ENCODE results near the gene HK2.

The HK2 gene

DNA sequence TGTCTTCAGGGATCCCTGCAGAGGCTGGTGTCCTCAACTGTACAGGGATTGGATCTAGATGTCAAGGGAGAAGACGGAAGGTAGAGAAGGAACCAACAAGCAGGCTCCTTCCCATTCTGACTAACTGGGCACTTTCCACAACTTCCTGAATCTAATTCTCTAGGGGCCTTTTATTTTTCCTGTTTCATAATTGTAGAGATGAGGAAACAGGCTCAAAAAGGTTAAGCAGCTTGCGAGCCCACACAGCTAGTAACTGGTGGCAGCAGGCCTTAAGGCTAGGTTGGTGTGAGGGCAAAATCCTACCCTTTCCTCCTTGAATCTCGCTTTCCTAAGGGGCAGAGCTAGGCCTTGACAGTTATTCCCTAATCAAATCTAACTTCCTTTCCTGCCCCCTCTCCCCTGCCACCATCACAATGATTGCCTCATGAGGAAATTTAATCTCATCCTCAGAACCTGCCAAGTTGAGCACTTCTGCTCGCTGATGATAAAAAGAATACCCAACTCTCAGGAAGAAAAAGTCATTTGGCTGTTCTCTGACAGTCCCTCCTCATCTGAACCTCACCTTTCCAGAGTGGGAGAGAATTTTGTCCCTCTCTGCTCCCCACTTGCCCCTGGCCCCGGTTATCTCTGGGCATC is 88.8 kb downstream of the HK2 start:
- Histone ChIP-seq H2BK12ac (ENCODE audit: low read length) (no peak overlapping the region), H3K9me3 (replicated peaks in 1 of 2; ENCODE audit: control insufficient read depth in 2 of 2, insufficient read depth in 1 of 2, low read depth in 1 of 2, low read length in 2 of 2) (no peaks in the 10 kb centered on the region), H2AK5ac (ENCODE audit: low read depth, low read length) (no peak overlapping the region), H3K27me3 (ENCODE audit: control insufficient read depth in 3 of 3, insufficient read depth in 3 of 3, low read depth in 1 of 3, low read length in 3 of 3) (peaks cover 0 to 20% (median 0%) of the 10 kb centered on the region in 3 experiments), H3K27ac (replicated peaks; ENCODE audit: low read length) (no peak overlapping the region), H3K36me3 (replicated peaks in 1 of 2; ENCODE audit: control insufficient read depth in 2 of 2, insufficient read depth in 2 of 2, low read length in 2 of 2) (no peaks in the 10 kb centered on the region), H4K91ac (ENCODE audit: low read depth, low read length, poor library complexity) (no peak overlapping the region), H2AFZ (ENCODE audit: low read length) (no peak overlapping the region), H3K14ac (ENCODE audit: low read length) (no peak overlapping the region), H3K79me1 (ENCODE audit: low read depth, low read length) (no peaks in the 10 kb centered on the region), H3K4ac (ENCODE audit: low read length) (no peak overlapping the region), H3K18ac (ENCODE audit: low read length) (no peak overlapping the region), H3K4me1 (ENCODE audit: control insufficient read depth in 2 of 2, insufficient read depth in 1 of 2, low read depth in 1 of 2, low read length in 2 of 2) (peaks cover 0 to 8% of the 10 kb centered on the region in 2 donors), H3K4me3 (ENCODE audit: low read length in 2 of 2) (no peak overlapping the region), H3K9ac (ENCODE audit: low read depth, low read length, poor library complexity) (no peak overlapping the region), H3K4me2 (ENCODE audit: insufficient read depth, low read length, poor library complexity, severe bottlenecking) (no peak overlapping the region), H2BK15ac (ENCODE audit: low read length) (no peak overlapping the region), H4K8ac (ENCODE audit: low read depth, low read length) (no peak overlapping the region), H2BK5ac (ENCODE audit: low read length) (no peak overlapping the region), H2BK120ac (ENCODE audit: low read depth, low read length) (no peak overlapping the region), H3K23ac (ENCODE audit: low read depth, low read length, poor library complexity) (no peak overlapping the region)
- WGBS, 2 donors (ENCODE audit: extremely low coverage in 2 of 2, insufficient read length in 2 of 2, insufficient replicate concordance in 1 of 2), result no CpG with 5 or more reads among the region's 5 CpGs
- no peak for DNase-seq (ENCODE audit: low spot score)

DNA sequence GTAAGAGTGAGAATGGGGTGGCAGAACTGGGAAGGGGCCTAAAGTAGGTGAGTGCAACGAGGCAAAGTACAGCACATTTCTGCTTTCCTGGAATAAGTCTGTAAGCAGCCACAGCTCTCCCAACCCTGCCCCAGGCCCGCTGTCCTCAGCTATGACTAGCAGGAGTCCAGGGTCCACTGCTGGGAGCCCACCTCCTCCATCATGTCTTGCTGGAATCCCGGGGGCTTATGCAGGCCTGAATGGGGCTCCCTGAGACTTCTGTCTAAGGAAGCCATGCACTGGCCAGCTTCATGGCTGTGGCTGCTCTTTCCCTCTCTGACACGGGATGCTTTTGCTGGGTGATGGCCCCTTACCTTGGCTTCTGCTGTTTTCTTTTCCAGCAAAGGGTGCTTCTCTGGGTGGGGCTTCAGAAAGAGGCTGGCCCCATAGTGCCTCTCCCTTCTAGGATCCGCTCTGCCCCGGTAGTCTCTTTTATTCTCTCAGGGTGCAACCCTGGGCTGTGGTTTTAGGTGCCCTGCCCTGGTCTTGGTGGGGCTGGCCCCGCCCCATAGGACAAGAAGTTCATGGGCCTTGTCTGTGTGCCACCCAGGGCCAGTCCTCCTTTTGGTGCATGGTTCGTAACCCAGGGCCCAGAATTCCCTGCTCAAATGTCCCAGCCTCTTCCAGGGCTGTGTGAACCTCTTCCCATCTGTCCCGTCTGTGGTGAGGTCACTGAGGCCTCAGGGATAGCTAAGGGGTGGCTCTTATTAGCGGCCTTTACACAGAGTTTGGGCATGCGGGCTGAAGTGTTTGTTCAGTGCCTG is 90.7 kb downstream of the HK2 start:
- Histone ChIP-seq H3K14ac (ENCODE audit: low read length) (no peak overlapping the region), H4K91ac (ENCODE audit: low read depth, low read length, poor library complexity) (peak overlapping the region; percentile 48), H3K4ac (ENCODE audit: low read length) (no peak overlapping the region), H2BK15ac (ENCODE audit: low read length) (peak overlapping the region; percentile 42), H3K4me2 (ENCODE audit: insufficient read depth, low read length, poor library complexity, severe bottlenecking) (no peak overlapping the region), H3K9ac (ENCODE audit: low read depth, low read length, poor library complexity) (no peak overlapping the region), H3K36me3 (replicated peaks in 1 of 2; ENCODE audit: control insufficient read depth in 2 of 2, insufficient read depth in 2 of 2, low read length in 2 of 2) (no peaks in the 10 kb centered on the region), H3K4me1 (ENCODE audit: control insufficient read depth in 2 of 2, insufficient read depth in 1 of 2, low read depth in 1 of 2, low read length in 2 of 2) (peaks cover 0 to 8% of the 10 kb centered on the region in 2 donors), H3K79me1 (ENCODE audit: low read depth, low read length) (no peaks in the 10 kb centered on the region), H4K8ac (ENCODE audit: low read depth, low read length) (no peak overlapping the region), H2AFZ (ENCODE audit: low read length) (no peak overlapping the region), H2BK12ac (ENCODE audit: low read length) (no peak overlapping the region), H3K27me3 (ENCODE audit: control insufficient read depth in 3 of 3, insufficient read depth in 3 of 3, low read depth in 1 of 3, low read length in 3 of 3) (peaks cover 0 to 12% (median 0%) of the 10 kb centered on the region in 3 experiments), H2BK5ac (ENCODE audit: low read length) (no peak overlapping the region), H3K27ac (replicated peaks; ENCODE audit: low read length) (no peak overlapping the region), H2AK5ac (ENCODE audit: low read depth, low read length) (no peak overlapping the region), H3K9me3 (replicated peaks in 1 of 2; ENCODE audit: control insufficient read depth in 2 of 2, insufficient read depth in 1 of 2, low read depth in 1 of 2, low read length in 2 of 2) (no peaks in the 10 kb centered on the region), H3K23ac (ENCODE audit: low read depth, low read length, poor library complexity) (no peak overlapping the region), H3K18ac (ENCODE audit: low read length) (peak overlapping the region; percentile 27), H2BK120ac (ENCODE audit: low read depth, low read length) (no peak overlapping the region), H3K4me3 (ENCODE audit: low read length in 2 of 2) (no peak overlapping the region)
- DNase-seq (ENCODE audit: low spot score), result no peak
- no CpG with 5 or more reads among the region's 11 CpGs for WGBS, 2 donors (ENCODE audit: extremely low coverage in 2 of 2, insufficient read length in 2 of 2, insufficient replicate concordance in 1 of 2)

DNA sequence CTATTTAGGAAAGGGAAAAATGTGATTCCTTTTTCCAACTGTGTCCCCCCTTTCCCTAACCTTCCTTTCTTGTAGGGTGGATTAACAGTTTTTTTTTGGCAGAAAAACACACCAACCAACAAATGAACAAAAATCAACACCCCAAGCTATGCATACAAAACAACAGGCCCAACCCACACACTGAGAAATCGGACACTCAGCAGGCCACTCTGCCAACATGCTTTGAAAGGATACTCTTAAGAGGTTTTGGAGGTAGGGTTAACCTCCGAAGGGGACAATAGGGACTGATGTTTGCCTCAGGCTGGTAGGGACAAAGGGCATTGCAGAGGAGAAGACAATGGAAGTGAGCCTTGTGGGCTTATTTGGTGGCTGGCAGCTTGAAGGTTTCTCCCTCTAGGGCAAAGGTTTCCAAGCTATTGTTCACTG is 91.4 kb downstream of the HK2 start:
- Histone ChIP-seq H2AFZ (ENCODE audit: low read length) (no peak overlapping the region), H3K4ac (ENCODE audit: low read length) (no peak overlapping the region), H3K9me3 (replicated peaks in 1 of 2; ENCODE audit: control insufficient read depth in 2 of 2, insufficient read depth in 1 of 2, low read depth in 1 of 2, low read length in 2 of 2) (no peaks in the 10 kb centered on the region), H3K36me3 (replicated peaks in 1 of 2; ENCODE audit: control insufficient read depth in 2 of 2, insufficient read depth in 2 of 2, low read length in 2 of 2) (no peaks in the 10 kb centered on the region), H3K4me3 (ENCODE audit: low read length in 2 of 2) (no peak overlapping the region), H3K23ac (ENCODE audit: low read depth, low read length, poor library complexity) (no peak overlapping the region), H2BK5ac (ENCODE audit: low read length) (no peak overlapping the region), H2BK15ac (ENCODE audit: low read length) (no peak overlapping the region), H3K27me3 (ENCODE audit: control insufficient read depth in 3 of 3, insufficient read depth in 3 of 3, low read depth in 1 of 3, low read length in 3 of 3) (peaks cover 0 to 11% (median 0%) of the 10 kb centered on the region in 3 experiments), H3K18ac (ENCODE audit: low read length) (no peak overlapping the region), H3K4me1 (ENCODE audit: control insufficient read depth in 2 of 2, insufficient read depth in 1 of 2, low read depth in 1 of 2, low read length in 2 of 2) (peaks cover 0 to 8% of the 10 kb centered on the region in 2 donors), H2AK5ac (ENCODE audit: low read depth, low read length) (no peak overlapping the region), H3K4me2 (ENCODE audit: insufficient read depth, low read length, poor library complexity, severe bottlenecking) (no peak overlapping the region), H3K14ac (ENCODE audit: low read length) (no peak overlapping the region), H3K27ac (replicated peaks; ENCODE audit: low read length) (no peak overlapping the region), H2BK120ac (ENCODE audit: low read depth, low read length) (no peak overlapping the region), H3K79me1 (ENCODE audit: low read depth, low read length) (no peaks in the 10 kb centered on the region), H4K91ac (ENCODE audit: low read depth, low read length, poor library complexity) (no peak overlapping the region), H2BK12ac (ENCODE audit: low read length) (no peak overlapping the region), H4K8ac (ENCODE audit: low read depth, low read length) (no peak overlapping the region), H3K9ac (ENCODE audit: low read depth, low read length, poor library complexity) (no peak overlapping the region)
- WGBS, 2 donors (ENCODE audit: extremely low coverage in 2 of 2, insufficient read length in 2 of 2, insufficient replicate concordance in 1 of 2), result no CpG with 5 or more reads among the region's 2 CpGs
- DNase-seq (ENCODE audit: low spot score), result no peak

DNA sequence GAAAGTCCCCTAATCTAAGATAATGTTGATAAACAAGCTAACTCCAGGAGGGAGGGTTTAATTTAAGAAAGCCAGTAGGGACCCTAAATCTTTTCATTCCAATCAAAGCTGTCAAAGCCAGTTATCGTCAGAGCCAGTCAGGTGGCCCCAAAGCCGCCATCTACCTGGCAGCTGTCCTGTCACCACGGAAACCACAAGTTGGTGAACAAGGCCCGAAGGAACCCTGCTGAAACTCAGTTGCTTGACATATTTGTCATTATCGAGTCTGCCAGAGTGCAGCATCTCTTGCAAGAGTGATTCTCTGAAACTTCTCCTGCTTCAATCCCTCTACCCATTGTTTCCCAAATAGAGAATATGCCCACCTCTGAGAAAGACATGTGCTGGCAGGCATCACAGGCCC is 93.7 kb downstream of the HK2 start:
- H3K9me3 ChIP-seq (replicated peaks in 1 of 2; ENCODE audit: control insufficient read depth in 2 of 2, insufficient read depth in 1 of 2, low read depth in 1 of 2, low read length in 2 of 2), result no peaks in the 10 kb centered on the region
- H2BK12ac ChIP-seq (ENCODE audit: low read length), result no peak overlapping the region
- H2BK5ac ChIP-seq (ENCODE audit: low read length), result no peak overlapping the region
- H3K18ac ChIP-seq (ENCODE audit: low read length), result no peak overlapping the region
- no peak overlapping the region for H3K27ac ChIP-seq (replicated peaks; ENCODE audit: low read length)
- DNase-seq (ENCODE audit: low spot score), result no peak
- H3K4me2 ChIP-seq (ENCODE audit: insufficient read depth, low read length, poor library complexity, severe bottlenecking), result no peak overlapping the region
- H3K4me3 ChIP-seq (ENCODE audit: low read length in 2 of 2), result no peak overlapping the region
- peaks cover 0 to 8% of the 10 kb centered on the region in 2 donors for H3K4me1 ChIP-seq (ENCODE audit: control insufficient read depth in 2 of 2, insufficient read depth in 1 of 2, low read depth in 1 of 2, low read length in 2 of 2)
- peaks cover 0 to 3% (median 0%) of the 10 kb centered on the region in 3 experiments for H3K27me3 ChIP-seq (ENCODE audit: control insufficient read depth in 3 of 3, insufficient read depth in 3 of 3, low read depth in 1 of 3, low read length in 3 of 3)
- H2AFZ ChIP-seq (ENCODE audit: low read length), result no peak overlapping the region
- no peak overlapping the region for H2BK15ac ChIP-seq (ENCODE audit: low read length)
- no CpG with 5 or more reads among the region's 5 CpGs for WGBS, 2 donors (ENCODE audit: extremely low coverage in 2 of 2, insufficient read length in 2 of 2, insufficient replicate concordance in 1 of 2)
- H3K23ac ChIP-seq (ENCODE audit: low read depth, low read length, poor library complexity), result no peak overlapping the region
- no peak overlapping the region for H2AK5ac ChIP-seq (ENCODE audit: low read depth, low read length)
- H4K91ac ChIP-seq (ENCODE audit: low read depth, low read length, poor library complexity), result no peak overlapping the region
- H3K14ac ChIP-seq (ENCODE audit: low read length), result peak overlapping the region; percentile 28
- no peak overlapping the region for H3K9ac ChIP-seq (ENCODE audit: low read depth, low read length, poor library complexity)
- H2BK120ac ChIP-seq (ENCODE audit: low read depth, low read length), result no peak overlapping the region
- no peak overlapping the region for H3K4ac ChIP-seq (ENCODE audit: low read length)
- no peaks in the 10 kb centered on the region for H3K79me1 ChIP-seq (ENCODE audit: low read depth, low read length)
- H3K36me3 ChIP-seq (replicated peaks in 1 of 2; ENCODE audit: control insufficient read depth in 2 of 2, insufficient read depth in 2 of 2, low read length in 2 of 2), result no peaks in the 10 kb centered on the region
- H4K8ac ChIP-seq (ENCODE audit: low read depth, low read length), result no peak overlapping the region
